AG10803 (cell line): ENCODE data around the gene SRM.
"Not testable (repeated sequence)": the region's sequence is repeated elsewhere in the genome, so short reads cannot be mapped to it uniquely, and the experiment has no call there.

Source experiments
- DNase-seq: peaks from one replicate; pipeline ENCODE4 v3.0.0; 2010; ENCODE audit warnings: low read depth
- H3K4me3 ChIP-seq: 2 replicates; pipeline ENCODE4 v1.5.1; 2011; ENCODE audit warnings: mild to moderate bottlenecking, low read length, control low read depth
- CTCF ChIP-seq: conservative IDR thresholded peaks from 2 replicates; pipeline ENCODE4 v1.5.1; 2011; ENCODE audit warnings: mild to moderate bottlenecking, low read length, control low read depth, inconsistent platforms

SRM gene

GRCh38 chr1:11051781-11052511 lies 7.9 kb downstream of the SRM start:
- no peak for TF ChIP-seq CTCF
- H3K4me3 ChIP-seq = no peak overlapping the region
- peak; percentile 18 for DNase-seq

GRCh38 chr1:11051121-11051520 lies 8.7 kb downstream of the SRM start:
- H3K4me3 ChIP-seq, DNase-seq: not testable (repeated sequence)

- no peak for DNase-seq
- TF ChIP-seq CTCF = no peak
- no peak within 1 kb of the TSS for H3K4me3 ChIP-seq
Measured at GRCh38 chr1:11046625-11047365, 13.0 kb downstream of the SRM start, which contains the start of gene MASP2. MASP2 (minus strand) TSS chr1:11047239; CDS start chr1:11047207, 32 bp downstream.

GRCh38 chr1:11046270-11046566 lies 13.6 kb downstream of the SRM start:
- DNase-seq = no peak
- no peak overlapping the region for H3K4me3 ChIP-seq
- TF ChIP-seq CTCF = no peak

GRCh38 chr1:11045428-11046269 lies 14.2 kb downstream of the SRM start:
- TF ChIP-seq CTCF = no peak
- no peak overlapping the region for H3K4me3 ChIP-seq
- no peak for DNase-seq

- DNase-seq = no peak
- no peak for TF ChIP-seq CTCF
- no peak overlapping the region for H3K4me3 ChIP-seq
Measured at GRCh38 chr1:11044849-11045427, 14.9 kb downstream of the SRM start.
